Measurements from ENCODE around the gene RAD51B. TPM values are rescaled to one million over a fixed set of nuclear protein-coding genes. Genes with fewer than 3 reads are reported as not detected.

RAD51B gene
- total RNA-seq, 2 donors from 2014 or later: 9.3 to 12.1 TPM

- no peaks in the 10 kb centered on the region for H3K27me3 ChIP-seq (replicated peaks; ENCODE audit: insufficient read depth)
- H3K4me3 ChIP-seq: no peak overlapping the region
- H3K4me1 ChIP-seq (ENCODE audit: control insufficient read depth in 1 of 2, low read depth in 2 of 2): peaks cover 9 to 33% of the 10 kb centered on the region in 2 donors
- ATAC-seq (ENCODE audit: insufficient number of reproducible peaks, low FRiP score, low read depth) (no peak), DNase-seq (ENCODE audit: low spot score) (no peak)
- H3K27ac ChIP-seq: no peak overlapping the region
- no peaks in the 10 kb centered on the region for H3K36me3 ChIP-seq
- no peaks in the 10 kb centered on the region for H3K9me3 ChIP-seq
- no peak for TF ChIP-seq CTCF (IDR thresholded peaks at IDR 0.05)
Measured at GRCh38 chr14:68033336-68033932, 213.9 kb downstream of the RAD51B start.

- H3K27me3 ChIP-seq (replicated peaks; ENCODE audit: insufficient read depth): no peaks in the 10 kb centered on the region
- DNase-seq (ENCODE audit: low spot score) (no peak), ATAC-seq (ENCODE audit: insufficient number of reproducible peaks, low FRiP score, low read depth) (no peak)
- no peak overlapping the region for H3K27ac ChIP-seq
- H3K4me3 ChIP-seq: no peak overlapping the region
- no peaks in the 10 kb centered on the region for H3K36me3 ChIP-seq
- H3K4me1 ChIP-seq (ENCODE audit: control insufficient read depth in 1 of 2, low read depth in 2 of 2): peaks cover 9 to 33% of the 10 kb centered on the region in 2 donors
- H3K9me3 ChIP-seq: no peaks in the 10 kb centered on the region
- no peak for TF ChIP-seq CTCF (IDR thresholded peaks at IDR 0.05)
Measured at GRCh38 chr14:68034896-68035295, 215.3 kb downstream of the RAD51B start.

GRCh38 chr14:68036202-68036601, 216.6 kb downstream of the RAD51B start:
- Histone ChIP-seq H3K9me3 (no peaks in the 10 kb centered on the region), H3K27me3 (replicated peaks; ENCODE audit: insufficient read depth) (no peaks in the 10 kb centered on the region), H3K4me3 (no peak overlapping the region), H3K36me3 (no peaks in the 10 kb centered on the region), H3K27ac (peak overlapping the region; percentile 27 to 64), H3K4me1 (ENCODE audit: control insufficient read depth in 1 of 2, low read depth in 2 of 2) (peaks cover 9 to 33% of the 10 kb centered on the region in 2 donors)
- DNase-seq (ENCODE audit: low spot score) (no peak), ATAC-seq (ENCODE audit: insufficient number of reproducible peaks, low FRiP score, low read depth) (no peak)
- TF ChIP-seq CTCF (IDR thresholded peaks at IDR 0.05): no peak

GRCh38 chr14:68039593-68039992, 220.0 kb downstream of the RAD51B start:
- no peaks in the 10 kb centered on the region for H3K9me3 ChIP-seq
- peaks cover 16 to 32% of the 10 kb centered on the region in 2 donors for H3K4me1 ChIP-seq (ENCODE audit: control insufficient read depth in 1 of 2, low read depth in 2 of 2)
- no peak overlapping the region for H3K27ac ChIP-seq
- no peaks in the 10 kb centered on the region for H3K36me3 ChIP-seq
- ATAC-seq (ENCODE audit: insufficient number of reproducible peaks, low FRiP score, low read depth) (no peak), DNase-seq (ENCODE audit: low spot score) (no peak)
- H3K27me3 ChIP-seq (replicated peaks; ENCODE audit: insufficient read depth): no peaks in the 10 kb centered on the region
- no peak for TF ChIP-seq CTCF (IDR thresholded peaks at IDR 0.05)
- H3K4me3 ChIP-seq: no peak overlapping the region

- no peak for TF ChIP-seq CTCF (IDR thresholded peaks at IDR 0.05)
- H3K4me1 ChIP-seq (ENCODE audit: control insufficient read depth in 1 of 2, low read depth in 2 of 2): peaks cover 20 to 38% of the 10 kb centered on the region in 2 donors
- H3K4me3 ChIP-seq: no peak overlapping the region
- H3K9me3 ChIP-seq: no peaks in the 10 kb centered on the region
- H3K27me3 ChIP-seq (replicated peaks; ENCODE audit: insufficient read depth): no peaks in the 10 kb centered on the region
- DNase-seq (ENCODE audit: low spot score) (no peak), ATAC-seq (ENCODE audit: insufficient number of reproducible peaks, low FRiP score, low read depth) (no peak)
- H3K36me3 ChIP-seq: no peaks in the 10 kb centered on the region
- no peak overlapping the region for H3K27ac ChIP-seq
Measured at GRCh38 chr14:68040633-68041369, 221.2 kb downstream of the RAD51B start.

Data from thoracic aorta (tissue), 2 donors.